Neuron (in vitro differentiated cells): ENCODE measurements around the gene AGO3.
A peak's percentile ranks its signal among the peaks of the same experiment; 100 is the strongest.

Source experiments
- H2AFZ ChIP-seq: one replicate; pipeline ENCODE4 v1.6.1; 2013; ENCODE audit warnings: low read depth, mild to moderate bottlenecking, inconsistent platforms, low read length, moderate library complexity
- H3K27me3 ChIP-seq: one replicate; pipeline ENCODE4 v1.6.1; 2013; ENCODE audit warnings: low read length; ENCODE audit not compliant: insufficient read depth
- H3K36me3 ChIP-seq: one replicate; pipeline ENCODE4 v1.6.1; 2013; ENCODE audit warnings: low read length; ENCODE audit not compliant: insufficient read depth
- H3K4me1 ChIP-seq: one replicate; pipeline ENCODE4 v1.6.1; 2013; ENCODE audit warnings: low read length; ENCODE audit not compliant: insufficient read depth
- H3K4me3 ChIP-seq: 2 replicates; pipeline ENCODE4 v1.5.1; 2013; ENCODE audit warnings: mild to moderate bottlenecking, low read length, moderate library complexity
- H3K9me3 ChIP-seq: one replicate; pipeline ENCODE4 v1.6.1; 2013; ENCODE audit warnings: low read length

Gene AGO3

GRCh38 chr1:36083219-36083618 is 152.3 kb downstream of the AGO3 start:
- H3K9me3 ChIP-seq, result no peaks in the 10 kb centered on the region
- H2AFZ ChIP-seq, result no peak overlapping the region
- no peak overlapping the region for H3K4me3 ChIP-seq
- peaks cover 4% of the 10 kb centered on the region for H3K36me3 ChIP-seq
- H3K27me3 ChIP-seq, result no peaks in the 10 kb centered on the region
- peaks cover 12% of the 10 kb centered on the region for H3K4me1 ChIP-seq

- peaks cover 4% of the 10 kb centered on the region for H3K36me3 ChIP-seq
- peak within 1 kb of the TSS; percentile 80 for H2AFZ ChIP-seq
- H3K4me1 ChIP-seq, result peaks cover 14% of the 10 kb centered on the region
- H3K9me3 ChIP-seq, result no peaks in the 10 kb centered on the region
- H3K27me3 ChIP-seq, result no peaks in the 10 kb centered on the region
- peak within 1 kb of the TSS; percentile 48 for H3K4me3 ChIP-seq
Measured at GRCh38 chr1:36083635-36084496, 153.0 kb downstream of the AGO3 start, which contains the start of gene TEKT2. TEKT2 (plus strand) TSS chr1:36084094; CDS start chr1:36084922, 828 bp downstream.

GRCh38 chr1:36084497-36085115 is 153.7 kb downstream of the AGO3 start:
- H3K4me3 ChIP-seq, result peak overlapping the region; percentile 48
- H3K4me1 ChIP-seq, result peaks cover 19% of the 10 kb centered on the region
- H3K27me3 ChIP-seq, result no peaks in the 10 kb centered on the region
- peaks cover 4% of the 10 kb centered on the region for H3K36me3 ChIP-seq
- no peaks in the 10 kb centered on the region for H3K9me3 ChIP-seq
- peak overlapping the region; percentile 80 for H2AFZ ChIP-seq

GRCh38 chr1:36085126-36085525 is 154.2 kb downstream of the AGO3 start:
- peaks cover 4% of the 10 kb centered on the region for H3K36me3 ChIP-seq
- peaks cover 24% of the 10 kb centered on the region for H3K4me1 ChIP-seq
- H3K9me3 ChIP-seq, result no peaks in the 10 kb centered on the region
- no peak overlapping the region for H2AFZ ChIP-seq
- no peak overlapping the region for H3K4me3 ChIP-seq
- H3K27me3 ChIP-seq, result no peaks in the 10 kb centered on the region

- peaks cover 24% of the 10 kb centered on the region for H3K4me1 ChIP-seq
- no peaks in the 10 kb centered on the region for H3K27me3 ChIP-seq
- H3K36me3 ChIP-seq, result peaks cover 7% of the 10 kb centered on the region
- no peaks in the 10 kb centered on the region for H3K9me3 ChIP-seq
- no peak overlapping the region for H2AFZ ChIP-seq
- no peak overlapping the region for H3K4me3 ChIP-seq
Measured at GRCh38 chr1:36085686-36086526, 155.0 kb downstream of the AGO3 start.

GRCh38 chr1:36086529-36087232 is 155.8 kb downstream of the AGO3 start:
- Histone ChIP-seq H3K27me3 (no peaks in the 10 kb centered on the region), H3K9me3 (no peaks in the 10 kb centered on the region), H3K36me3 (peaks cover 14% of the 10 kb centered on the region), H2AFZ (no peak overlapping the region), H3K4me1 (peaks cover 24% of the 10 kb centered on the region), H3K4me3 (no peak overlapping the region)

- Histone ChIP-seq H3K4me1 (peaks cover 24% of the 10 kb centered on the region), H2AFZ (no peak overlapping the region), H3K4me3 (no peak overlapping the region), H3K27me3 (no peaks in the 10 kb centered on the region), H3K36me3 (peaks cover 22% of the 10 kb centered on the region), H3K9me3 (no peaks in the 10 kb centered on the region)
Measured at GRCh38 chr1:36087233-36088123, 156.6 kb downstream of the AGO3 start.

GRCh38 chr1:36088265-36088576 is 157.3 kb downstream of the AGO3 start:
- Histone ChIP-seq H3K4me1 (peaks cover 24% of the 10 kb centered on the region), H3K4me3 (peak overlapping the region; percentile 89), H3K36me3 (peaks cover 29% of the 10 kb centered on the region), H3K27me3 (no peaks in the 10 kb centered on the region), H3K9me3 (no peaks in the 10 kb centered on the region), H2AFZ (peak overlapping the region; percentile 69)

GRCh38 chr1:36088577-36089392 is 157.9 kb downstream of the AGO3 start, which contains the start of gene ADPRS:
ADPRS (plus strand) TSS chr1:36088892; CDS start chr1:36088905, 13 bp downstream.
- Histone ChIP-seq H3K4me3 (peak within 1 kb of the TSS; percentile 89), H3K36me3 (peaks cover 35% of the 10 kb centered on the region), H2AFZ (peak within 1 kb of the TSS; percentile 69)

GRCh38 chr1:36089393-36090121 is 158.7 kb downstream of the AGO3 start:
- H3K9me3 ChIP-seq, result no peaks in the 10 kb centered on the region
- H2AFZ ChIP-seq, result peak overlapping the region; percentile 69
- peak overlapping the region; percentile 89 for H3K4me3 ChIP-seq
- peaks cover 21% of the 10 kb centered on the region for H3K4me1 ChIP-seq
- H3K27me3 ChIP-seq, result no peaks in the 10 kb centered on the region
- H3K36me3 ChIP-seq, result peaks cover 43% of the 10 kb centered on the region

More at GRCh38 chr1:36088577-36089392, 157.9 kb downstream of the AGO3 start, which contains the start of gene ADPRS:
- Histone ChIP-seq H3K27me3 (no peaks in the 10 kb centered on the region), H3K4me1 (peaks cover 24% of the 10 kb centered on the region), H3K9me3 (no peaks in the 10 kb centered on the region)

GRCh38 chr1:36091141-36091540 is 160.2 kb downstream of the AGO3 start:
- Histone ChIP-seq H3K4me3 (no peak overlapping the region), H3K4me1 (peaks cover 14% of the 10 kb centered on the region), H3K36me3 (peaks cover 51% of the 10 kb centered on the region), H2AFZ (no peak overlapping the region), H3K9me3 (no peaks in the 10 kb centered on the region), H3K27me3 (no peaks in the 10 kb centered on the region)
